NCI-H2029 treated with DMSO at 0.1 percent for 48 hours (cell line): ENCODE results near the gene ZNF768.
"Not testable (repeated sequence)": the region's sequence is repeated elsewhere in the genome, so short reads cannot be mapped to it uniquely, and the experiment has no call there.

Experiments used
- DNase-seq: peaks from one replicate; lab custom pipeline; 2025; lab: John Stamatoyannopoulos, UW

Gene ZNF768

GRCh38 chr16:30555315-30556124 is 29.2 kb upstream of the ZNF768 start:
- DNase-seq: no peak

- DNase-seq: no peak
Measured at GRCh38 chr16:30554557-30555314, 28.4 kb upstream of the ZNF768 start.

- no peak for DNase-seq
Measured at GRCh38 chr16:30553393-30553899, 27.1 kb upstream of the ZNF768 start.

GRCh38 chr16:30552956-30553355 is 26.6 kb upstream of the ZNF768 start:
- no peak for DNase-seq

GRCh38 chr16:30551781-30552180 is 25.4 kb upstream of the ZNF768 start:
- no peak for DNase-seq

GRCh38 chr16:30548416-30549253 is 22.3 kb upstream of the ZNF768 start:
- DNase-seq: no peak

- DNase-seq: no peak
Measured at GRCh38 chr16:30546115-30546514, 19.7 kb upstream of the ZNF768 start.

- no peak for DNase-seq
Measured at GRCh38 chr16:30543067-30543466, 16.7 kb upstream of the ZNF768 start.

- DNase-seq: no peak
Measured at GRCh38 chr16:30541502-30542329, 15.3 kb upstream of the ZNF768 start.

- DNase-seq: not testable (repeated sequence)
Measured at GRCh38 chr16:30540916-30541464, 14.6 kb upstream of the ZNF768 start.

GRCh38 chr16:30539986-30540526 is 13.7 kb upstream of the ZNF768 start:
- DNase-seq: not testable (repeated sequence)

- DNase-seq: no peak
Measured at GRCh38 chr16:30539000-30539964, 12.9 kb upstream of the ZNF768 start.

- not testable (repeated sequence) for DNase-seq
Measured at GRCh38 chr16:30536391-30537024, 10.1 kb upstream of the ZNF768 start.

- DNase-seq: no peak
Measured at GRCh38 chr16:30535777-30536190, 9.4 kb upstream of the ZNF768 start.

- DNase-seq: peak; percentile 46
Measured at GRCh38 chr16:30535106-30535776, 8.9 kb upstream of the ZNF768 start.

- DNase-seq: peak; percentile 46
Measured at GRCh38 chr16:30534368-30535105, 8.2 kb upstream of the ZNF768 start, which contains the start of gene ZNF747. TSS of gene ZNF747 (minus strand) at chr16:30534858. CDS start at chr16:30534679, 179 bp downstream.

GRCh38 chr16:30533748-30534367 is 7.5 kb upstream of the ZNF768 start:
- no peak for DNase-seq
